NCI-H748 (cell line): ENCODE data around the gene KEAP1.

Experiments
- DNase-seq: peaks from one replicate; lab custom pipeline; 2025; ENCODE audit not compliant: unreplicated experiment; lab: John Stamatoyannopoulos, UW

KEAP1 gene

GRCh38 chr19:10452726-10453618 is 50.2 kb downstream of the KEAP1 start:
- DNase-seq, result no peak

GRCh38 chr19:10450853-10451609 is 52.1 kb downstream of the KEAP1 start:
- peak; percentile 53 for DNase-seq

- DNase-seq, result no peak
Measured at GRCh38 chr19:10450191-10450852, 52.8 kb downstream of the KEAP1 start.

- DNase-seq, result no peak
Measured at GRCh38 chr19:10449037-10449436, 54.1 kb downstream of the KEAP1 start.

- no peak for DNase-seq
Measured at GRCh38 chr19:10442698-10443097, 60.5 kb downstream of the KEAP1 start.

GRCh38 chr19:10439588-10439987 is 63.6 kb downstream of the KEAP1 start:
- DNase-seq, result no peak
